Parathyroid adenoma (tissue), 2 donors: ENCODE measurements around the gene FAM171A2.
A peak's percentile ranks its signal among the peaks of the same experiment; 100 is the strongest.

ENCODE experiments used
- H2AFZ ChIP-seq: fragments of 300-600 bp; sonication (generic); one replicate; pipeline ENCODE4 v1.7.0; 2017; ENCODE audit warnings: antibody characterized with exemption, mild to moderate bottlenecking
- H3K27ac ChIP-seq: fragments of 300-600 bp; sonication (generic); one replicate; pipeline ENCODE4 v1.7.0; 2017
- H3K27me3 ChIP-seq: fragments of 300-600 bp; sonication (generic); one replicate; pipeline ENCODE4 v1.7.0; 2017; ENCODE audit warnings: low read length; ENCODE audit not compliant: control insufficient read depth, insufficient read depth
- H3K36me3 ChIP-seq: fragments of 300-600 bp; sonication (generic); one replicate; pipeline ENCODE4 v1.7.0; 2017; ENCODE audit warnings: low read length; ENCODE audit not compliant: control insufficient read depth, insufficient read depth
- H3K4me1 ChIP-seq: fragments of 300-600 bp; sonication (generic); one replicate; pipeline ENCODE4 v1.7.0; 2017; ENCODE audit warnings: control low read depth
- H3K4me2 ChIP-seq: fragments of 300-600 bp; sonication (generic); one replicate; pipeline ENCODE4 v1.7.0; 2017; ENCODE audit warnings: low read length
- H3K4me3 ChIP-seq: fragments of 300-600 bp; sonication (generic); one replicate; pipeline ENCODE4 v1.7.0; 2017; ENCODE audit warnings: low read depth, low read length
- H3K79me2 ChIP-seq: fragments of 300-600 bp; sonication (generic); one replicate; pipeline ENCODE4 v1.7.0; 2017; ENCODE audit warnings: control low read depth
- H3K9ac ChIP-seq: fragments of 300-600 bp; sonication (generic); one replicate; pipeline ENCODE4 v1.7.0; 2017; ENCODE audit warnings: mild to moderate bottlenecking
- H3K9me3 ChIP-seq: fragments of 300-600 bp; sonication (generic); one replicate; pipeline ENCODE4 v1.7.0; 2017; ENCODE audit warnings: low read length; ENCODE audit not compliant: control insufficient read depth
- TF ChIP-seq, protein P1 (sequence below): fragments of 300-600 bp; sonication (generic); IDR thresholded peaks from one replicate; pipeline ENCODE4 v1.7.0; 2017; ENCODE audit warnings: antibody characterized with exemption, mild to moderate bottlenecking
- donor health status: primary hyperparathyroidism.

The FAM171A2 gene

GRCh38 chr17:44361292-44362260 lies 2.1 kb downstream of the FAM171A2 start:
- peak overlapping the region; percentile 68 for H3K4me2 ChIP-seq
- H3K36me3 ChIP-seq: no peaks in the 10 kb centered on the region
- peak overlapping the region; percentile 44 for H3K4me3 ChIP-seq
- H3K79me2 ChIP-seq: peaks cover 9% of the 10 kb centered on the region
- H2AFZ ChIP-seq: peak overlapping the region; percentile 29
- peaks cover 39% of the 10 kb centered on the region for H3K4me1 ChIP-seq
- H3K9me3 ChIP-seq: no peaks in the 10 kb centered on the region
- no peak overlapping the region for H3K9ac ChIP-seq
- TF ChIP-seq, protein P1, sequence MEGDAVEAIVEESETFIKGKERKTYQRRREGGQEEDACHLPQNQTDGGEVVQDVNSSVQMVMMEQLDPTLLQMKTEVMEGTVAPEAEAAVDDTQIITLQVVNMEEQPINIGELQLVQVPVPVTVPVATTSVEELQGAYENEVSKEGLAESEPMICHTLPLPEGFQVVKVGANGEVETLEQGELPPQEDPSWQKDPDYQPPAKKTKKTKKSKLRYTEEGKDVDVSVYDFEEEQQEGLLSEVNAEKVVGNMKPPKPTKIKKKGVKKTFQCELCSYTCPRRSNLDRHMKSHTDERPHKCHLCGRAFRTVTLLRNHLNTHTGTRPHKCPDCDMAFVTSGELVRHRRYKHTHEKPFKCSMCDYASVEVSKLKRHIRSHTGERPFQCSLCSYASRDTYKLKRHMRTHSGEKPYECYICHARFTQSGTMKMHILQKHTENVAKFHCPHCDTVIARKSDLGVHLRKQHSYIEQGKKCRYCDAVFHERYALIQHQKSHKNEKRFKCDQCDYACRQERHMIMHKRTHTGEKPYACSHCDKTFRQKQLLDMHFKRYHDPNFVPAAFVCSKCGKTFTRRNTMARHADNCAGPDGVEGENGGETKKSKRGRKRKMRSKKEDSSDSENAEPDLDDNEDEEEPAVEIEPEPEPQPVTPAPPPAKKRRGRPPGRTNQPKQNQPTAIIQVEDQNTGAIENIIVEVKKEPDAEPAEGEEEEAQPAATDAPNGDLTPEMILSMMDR: no peak
- H3K27me3 ChIP-seq: no peaks in the 10 kb centered on the region
- H3K27ac ChIP-seq: peak overlapping the region; percentile 93

GRCh38 chr17:44360826-44361225 lies 2.8 kb downstream of the FAM171A2 start:
- peaks cover 9% of the 10 kb centered on the region for H3K79me2 ChIP-seq
- H3K9ac ChIP-seq: no peak overlapping the region
- H3K27ac ChIP-seq: peak overlapping the region; percentile 93
- no peaks in the 10 kb centered on the region for H3K27me3 ChIP-seq
- TF ChIP-seq, protein P1: no peak
- H3K4me1 ChIP-seq: peaks cover 39% of the 10 kb centered on the region
- no peaks in the 10 kb centered on the region for H3K36me3 ChIP-seq
- H3K9me3 ChIP-seq: no peaks in the 10 kb centered on the region
- peak overlapping the region; percentile 29 for H2AFZ ChIP-seq
- peak overlapping the region; percentile 44 for H3K4me3 ChIP-seq
- H3K4me2 ChIP-seq: peak overlapping the region; percentile 47

- Histone ChIP-seq H3K27me3 (no peaks in the 10 kb centered on the region), H3K4me2 (peak overlapping the region; percentile 47), H3K27ac (peak overlapping the region; percentile 93), H3K9ac (no peak overlapping the region), H3K4me3 (peak overlapping the region; percentile 44), H3K36me3 (no peaks in the 10 kb centered on the region), H3K4me1 (peaks cover 38% of the 10 kb centered on the region), H2AFZ (no peak overlapping the region), H3K9me3 (no peaks in the 10 kb centered on the region), H3K79me2 (peaks cover 9% of the 10 kb centered on the region)
- TF ChIP-seq, protein P1: no peak
These were observed 3.5 kb downstream of the FAM171A2 start for GRCh38 chr17:44360144-44360533.

GRCh38 chr17:44359458-44360143 lies 4.1 kb downstream of the FAM171A2 start:
- Histone ChIP-seq H3K27ac (peak overlapping the region; percentile 93), H3K4me3 (no peak overlapping the region), H3K9me3 (no peaks in the 10 kb centered on the region), H3K4me2 (peak overlapping the region; percentile 13), H3K79me2 (peaks cover 9% of the 10 kb centered on the region), H3K9ac (no peak overlapping the region), H2AFZ (no peak overlapping the region), H3K36me3 (no peaks in the 10 kb centered on the region), H3K27me3 (no peaks in the 10 kb centered on the region), H3K4me1 (peaks cover 38% of the 10 kb centered on the region)
- TF ChIP-seq, protein P1: no peak
